NCI-H82 treated with DMSO at 0.1 percent for 48 hours (cell line): ENCODE results near the gene SLC9C2.
"Not testable (repeated sequence)": the region's sequence is repeated elsewhere in the genome, so short reads cannot be mapped to it uniquely, and the experiment has no call there.

Source experiments
- DNase-seq: peaks from one replicate; lab custom pipeline; 2025; ENCODE audit not compliant: unreplicated experiment; lab: John Stamatoyannopoulos, UW

The SLC9C2 gene

GRCh38 chr1:173462666-173463065 lies 140.2 kb downstream of the SLC9C2 start:
- not testable (repeated sequence) for DNase-seq

GRCh38 chr1:173459885-173460284 lies 143.0 kb downstream of the SLC9C2 start:
- no peak for DNase-seq

GRCh38 chr1:173454966-173455524 lies 147.8 kb downstream of the SLC9C2 start:
- no peak for DNase-seq

GRCh38 chr1:173453982-173454381 lies 148.9 kb downstream of the SLC9C2 start:
- no peak for DNase-seq

GRCh38 chr1:173451981-173452380 lies 150.9 kb downstream of the SLC9C2 start:
- no peak for DNase-seq
